Activated T-cell treated with anti-CD3 and anti-CD28 coated beads, Interleukin-2, amount 50 U/mL, for 72 hours (primary cell): ENCODE measurements around the gene INPP4B. TPM values are rescaled to one million over a fixed set of nuclear protein-coding genes. Genes with fewer than 3 reads are reported as not detected.
"Not testable (repeated sequence)": the region's sequence is repeated elsewhere in the genome, so short reads cannot be mapped to it uniquely, and the experiment has no call there.

Experiments used
- ATAC-seq, 2 donors: fragments of 150-1000 bp; cut with Tn5 transposase; replicated peaks in 1 of 2; 2 replicates each; pipeline ENCODE4 v1.10.0; 2021; ENCODE audit warnings: moderate library complexity in 2 of 2, mild to moderate bottlenecking in 1 of 2
- DNase-seq, 2 donors: peaks; one replicate each; pipeline ENCODE4 v3.0.0; 2021 to 2022; ENCODE audit warnings: mixed read lengths in 1 of 2
- H3K27ac Mint-ChIP-seq: one replicate; pipeline ENCODE4 v1.8.0; 2022; ENCODE audit warnings: mild to moderate bottlenecking, moderate library complexity, mixed read lengths
- H3K27me3 Mint-ChIP-seq: one replicate; pipeline ENCODE4 v1.8.0; 2022; ENCODE audit warnings: low read depth, mixed read lengths
- H3K36me3 Mint-ChIP-seq, 2 donors: one replicate each; pipeline ENCODE4 v1.8.0; 2022; ENCODE audit warnings: mixed read lengths in 2 of 2, mild to moderate bottlenecking in 1 of 2; ENCODE audit not compliant: insufficient read depth in 2 of 2
- H3K4me1 Mint-ChIP-seq: one replicate; pipeline ENCODE4 v1.8.0; 2022; ENCODE audit warnings: low read depth, mixed read lengths
- H3K4me3 Mint-ChIP-seq, 2 donors: one replicate each; pipeline ENCODE4 v1.8.0; 2022; ENCODE audit warnings: mild to moderate bottlenecking in 2 of 2, mixed read lengths in 2 of 2, moderate library complexity in 2 of 2
- H3K9me3 Mint-ChIP-seq, 2 donors: one replicate each; pipeline ENCODE4 v1.8.0; 2022; ENCODE audit warnings: mixed read lengths in 2 of 2
- total RNA-seq, 2 donors: library from RNA; stranded (reverse); gene quantifications; one replicate each; pipeline ENCODE4 v1.2.3, GENCODE V29; 2022

Gene INPP4B
- total RNA-seq, 2 donors from 2014 or later: 64.9 to 67.3 TPM

DNA sequence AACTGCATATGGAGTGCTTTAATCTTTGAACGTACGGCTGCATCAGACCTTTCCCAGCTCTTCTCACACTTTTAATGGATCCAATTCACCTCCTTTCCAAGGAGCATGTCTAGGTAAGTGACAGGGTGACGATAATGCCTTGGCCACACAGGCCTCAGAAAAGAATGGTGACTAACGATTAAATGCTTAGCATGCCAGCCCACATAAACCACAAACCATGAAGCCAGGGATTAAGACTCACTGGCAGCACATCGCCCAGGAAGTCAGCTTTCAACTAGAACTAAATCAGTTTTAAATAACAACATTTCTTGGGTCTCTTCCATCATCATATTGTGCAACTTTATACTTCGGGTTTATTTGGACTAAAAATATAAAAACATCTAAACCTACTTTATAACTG lies 28.7 kb downstream of the INPP4B start:
- H3K4me1 Mint-ChIP-seq: peaks cover 55% of the 10 kb centered on the region
- peaks cover 5% of the 10 kb centered on the region for H3K27me3 Mint-ChIP-seq
- H3K9me3 Mint-ChIP-seq: peaks cover 1 to 5% of the 10 kb centered on the region in 2 donors
- peak overlapping the region; percentile 56 to 62 for H3K4me3 Mint-ChIP-seq
- DNase-seq (peak; percentile 54 to 75), ATAC-seq (peak; percentile 89)
- H3K36me3 Mint-ChIP-seq: peaks cover 0 to 9% of the 10 kb centered on the region in 2 donors
- peak overlapping the region; percentile 9 for H3K27ac Mint-ChIP-seq

GRCh38 chr4:142815834-142816233 lies 30.3 kb downstream of the INPP4B start:
- H3K4me3 Mint-ChIP-seq: peak overlapping the region; percentile 48 to 81
- peaks cover 5% of the 10 kb centered on the region for H3K27me3 Mint-ChIP-seq
- ATAC-seq (peak; percentile 92 to 93), DNase-seq (peak; percentile 51 to 71)
- H3K4me1 Mint-ChIP-seq: peaks cover 54% of the 10 kb centered on the region
- peak overlapping the region; percentile 75 for H3K27ac Mint-ChIP-seq
- H3K9me3 Mint-ChIP-seq: peaks cover 1 to 5% of the 10 kb centered on the region in 2 donors
- H3K36me3 Mint-ChIP-seq: peaks cover 0 to 9% of the 10 kb centered on the region in 2 donors

GRCh38 chr4:142813388-142813787 lies 32.7 kb downstream of the INPP4B start:
- Mint-ChIP-seq H3K4me1 (peaks cover 42% of the 10 kb centered on the region), H3K9me3 (no peaks in the 10 kb centered on the region), H3K36me3 (no peaks in the 10 kb centered on the region), H3K27ac (no peak overlapping the region), H3K27me3 (no peaks in the 10 kb centered on the region), H3K4me3 (no peak overlapping the region)
- ATAC-seq: no peak
- no peak for DNase-seq

- Mint-ChIP-seq H3K27me3 (no peaks in the 10 kb centered on the region), H3K4me3 (no peak overlapping the region), H3K9me3 (no peaks in the 10 kb centered on the region), H3K27ac (no peak overlapping the region), H3K36me3 (no peaks in the 10 kb centered on the region), H3K4me1 (peaks cover 29% of the 10 kb centered on the region)
- ATAC-seq (peak in 1 of 2 donors; percentile 48), DNase-seq (no peak)
These were observed 34.0 kb downstream of the INPP4B start for GRCh38 chr4:142812091-142812490.

GRCh38 chr4:142811034-142811433 lies 35.1 kb downstream of the INPP4B start:
- H3K9me3 Mint-ChIP-seq: no peaks in the 10 kb centered on the region
- H3K36me3 Mint-ChIP-seq: no peaks in the 10 kb centered on the region
- no peak overlapping the region for H3K27ac Mint-ChIP-seq
- no peaks in the 10 kb centered on the region for H3K27me3 Mint-ChIP-seq
- DNase-seq: no peak
- H3K4me1 Mint-ChIP-seq: peaks cover 18% of the 10 kb centered on the region
- no peak overlapping the region for H3K4me3 Mint-ChIP-seq
- no peak for ATAC-seq

- H3K27ac Mint-ChIP-seq: no peak overlapping the region
- no peaks in the 10 kb centered on the region for H3K9me3 Mint-ChIP-seq
- no peak overlapping the region for H3K4me3 Mint-ChIP-seq
- ATAC-seq (no peak), DNase-seq (no peak)
- H3K36me3 Mint-ChIP-seq: no peaks in the 10 kb centered on the region
- H3K27me3 Mint-ChIP-seq: no peaks in the 10 kb centered on the region
- peaks cover 5% of the 10 kb centered on the region for H3K4me1 Mint-ChIP-seq
These were observed 36.5 kb downstream of the INPP4B start for GRCh38 chr4:142809559-142809958.

DNA sequence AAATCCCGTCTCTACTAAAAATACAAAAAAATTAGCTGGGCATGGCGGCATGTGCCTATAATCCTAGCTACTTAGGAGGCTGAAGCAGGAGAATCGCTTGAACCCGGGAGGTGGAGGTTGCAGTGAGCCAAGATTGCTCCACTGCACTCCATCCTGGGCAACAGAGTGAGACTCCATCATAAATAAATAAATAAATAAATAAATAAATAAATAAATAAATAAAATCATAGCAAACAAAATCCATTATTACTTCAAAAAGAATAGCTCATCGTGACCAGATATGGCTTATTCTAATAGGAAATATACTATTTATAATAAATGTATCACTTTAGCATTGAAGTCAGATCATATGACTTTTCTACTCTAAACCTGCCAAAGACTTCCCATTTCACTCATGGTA lies 42.2 kb downstream of the INPP4B start:
- H3K27me3 Mint-ChIP-seq, H3K4me3 Mint-ChIP-seq: not testable (repeated sequence)

GRCh38 chr4:142801966-142802365 lies 44.1 kb downstream of the INPP4B start:
- DNase-seq: peak; percentile 27 to 28
- peaks cover 19% of the 10 kb centered on the region for H3K4me1 Mint-ChIP-seq
- H3K9me3 Mint-ChIP-seq: no peaks in the 10 kb centered on the region
- H3K36me3 Mint-ChIP-seq: peaks cover 0 to 5% of the 10 kb centered on the region in 2 donors
- H3K4me3 Mint-ChIP-seq: peak overlapping the region in 1 of 2 donors; percentile 27
- H3K27ac Mint-ChIP-seq: no peak overlapping the region
- ATAC-seq: peak; percentile 87 to 92
- H3K27me3 Mint-ChIP-seq: no peaks in the 10 kb centered on the region

More for the DNA sequence above, 42.2 kb downstream of the INPP4B start:
- not testable (repeated sequence) for H3K36me3 Mint-ChIP-seq, H3K9me3 Mint-ChIP-seq, H3K27ac Mint-ChIP-seq, DNase-seq, ATAC-seq
- peaks cover 19% of the 10 kb centered on the region for H3K4me1 Mint-ChIP-seq

- DNase-seq: no peak
- Mint-ChIP-seq H3K27ac (no peak overlapping the region), H3K9me3 (no peaks in the 10 kb centered on the region), H3K36me3 (no peaks in the 10 kb centered on the region), H3K4me1 (peaks cover under 1% of the 10 kb centered on the region), H3K27me3 (no peaks in the 10 kb centered on the region), H3K4me3 (no peak overlapping the region)
- no peak for ATAC-seq
These were observed 65.0 kb downstream of the INPP4B start for GRCh38 chr4:142781114-142781513.

GRCh38 chr4:142778900-142779299 lies 67.2 kb downstream of the INPP4B start:
- H3K4me1 Mint-ChIP-seq: peaks cover 9% of the 10 kb centered on the region
- H3K36me3 Mint-ChIP-seq: no peaks in the 10 kb centered on the region
- H3K27ac Mint-ChIP-seq: no peak overlapping the region

GRCh38 chr4:142778430-142778829 lies 67.7 kb downstream of the INPP4B start:
- DNase-seq (no peak), ATAC-seq (no peak)
- H3K4me1 Mint-ChIP-seq: peaks cover 14% of the 10 kb centered on the region
- no peak overlapping the region for H3K4me3 Mint-ChIP-seq
- H3K9me3 Mint-ChIP-seq: no peaks in the 10 kb centered on the region
- peak overlapping the region; percentile 60 for H3K27ac Mint-ChIP-seq
- H3K36me3 Mint-ChIP-seq: no peaks in the 10 kb centered on the region
- H3K27me3 Mint-ChIP-seq: no peaks in the 10 kb centered on the region

More at GRCh38 chr4:142778900-142779299, 67.2 kb downstream of the INPP4B start:
- H3K4me3 Mint-ChIP-seq: no peak overlapping the region
- no peaks in the 10 kb centered on the region for H3K27me3 Mint-ChIP-seq
- ATAC-seq (no peak), DNase-seq (no peak)
- no peaks in the 10 kb centered on the region for H3K9me3 Mint-ChIP-seq

DNA sequence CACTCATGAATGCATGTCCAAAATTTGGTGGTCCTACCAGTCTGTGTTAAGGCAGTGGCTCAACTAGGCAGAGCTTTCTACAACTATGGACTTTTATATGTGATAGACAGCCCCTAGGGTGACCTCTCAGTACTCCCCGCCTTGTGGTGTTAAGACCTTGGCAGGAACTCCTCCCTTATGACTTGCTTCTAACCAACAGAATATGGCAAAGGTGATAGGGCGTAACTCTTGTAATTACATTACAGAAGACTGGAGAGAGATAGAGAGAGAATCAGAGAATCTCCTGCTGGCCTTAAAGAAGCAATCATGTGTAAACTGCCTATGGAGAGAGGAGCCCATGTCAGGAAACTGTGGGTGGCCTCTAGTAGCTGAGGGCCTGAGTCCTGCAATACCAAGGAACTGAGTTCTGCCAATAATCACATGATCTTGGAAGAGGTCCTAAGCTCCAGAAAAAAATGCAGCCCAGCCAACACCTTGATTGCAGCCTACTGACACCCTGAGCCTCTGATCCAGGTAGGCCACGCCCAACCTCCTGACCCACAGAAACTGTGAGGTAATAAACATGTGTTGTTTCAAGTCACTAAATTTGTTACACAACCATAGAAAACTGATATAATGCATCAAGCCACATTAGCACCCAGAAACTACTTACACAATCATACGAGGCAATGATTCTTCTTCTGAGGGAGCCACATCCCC lies 68.9 kb downstream of the INPP4B start:
- Mint-ChIP-seq H3K4me1 (peaks cover 17% of the 10 kb centered on the region), H3K27me3 (no peaks in the 10 kb centered on the region), H3K9me3 (no peaks in the 10 kb centered on the region), H3K4me3 (no peak overlapping the region), H3K36me3 (no peaks in the 10 kb centered on the region), H3K27ac (no peak overlapping the region)
- no peak for ATAC-seq
- no peak for DNase-seq

DNA sequence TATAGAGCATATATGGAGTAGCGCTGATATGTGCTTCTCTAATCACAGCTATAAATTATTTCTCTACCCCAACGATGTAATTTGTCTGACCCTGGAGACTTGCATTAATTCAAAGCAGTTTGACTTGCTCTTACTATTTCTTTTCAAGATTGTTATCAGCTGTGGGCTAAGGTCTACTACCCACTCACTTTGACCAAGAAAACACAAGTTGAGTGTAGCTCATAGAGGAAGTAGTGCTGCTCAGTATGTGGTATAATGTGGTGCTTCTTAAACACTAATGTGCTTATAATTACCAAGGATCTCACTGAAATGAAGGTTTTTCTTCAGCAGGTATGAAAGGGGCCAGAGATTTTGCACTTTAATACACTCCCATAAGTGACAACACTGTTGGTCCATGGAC lies 70.1 kb downstream of the INPP4B start:
- Mint-ChIP-seq H3K4me3 (no peak overlapping the region), H3K27ac (no peak overlapping the region), H3K4me1 (peaks cover 17% of the 10 kb centered on the region), H3K36me3 (no peaks in the 10 kb centered on the region), H3K9me3 (no peaks in the 10 kb centered on the region), H3K27me3 (no peaks in the 10 kb centered on the region)
- no peak for ATAC-seq
- DNase-seq: no peak

- peak; percentile 44 to 46 for ATAC-seq
- no peak for DNase-seq
- Mint-ChIP-seq H3K4me3 (no peak overlapping the region), H3K36me3 (no peaks in the 10 kb centered on the region), H3K9me3 (no peaks in the 10 kb centered on the region), H3K4me1 (peaks cover 17% of the 10 kb centered on the region), H3K27me3 (no peaks in the 10 kb centered on the region), H3K27ac (no peak overlapping the region)
These were observed 72.6 kb downstream of the INPP4B start for GRCh38 chr4:142773505-142773904.
